Endothelial cell of umbilical vein (primary cell): Measurements from ENCODE around the gene DIP2C. TPM values are rescaled to one million over a fixed set of nuclear protein-coding genes. Genes with fewer than 3 reads are reported as not detected.

Source experiments
- BruUV-seq: library from RNA; stranded (reverse); fragments of 400-500 nt; replicated peaks from 2 replicates; lab custom pipeline; 2021; lab: Mats Ljungman, UMichigan
- CTCF ChIA-PET: fragments of 300-600, 350-600 bp; sonication (Branson Sonifier 250); formaldehyde crosslinking; loops from one replicate; lab custom pipeline; 2021; ENCODE audit warnings: antibody characterized with exemption, inconsistent platforms; lab: Charles Lee
- POLR2A ChIA-PET: fragments of 300-600, 350-600 bp; sonication (Branson Sonifier 250); formaldehyde crosslinking; loops from one replicate; lab custom pipeline; 2021; ENCODE audit warnings: antibody characterized with exemption, inconsistent platforms; lab: Charles Lee
- DNase-seq: peaks from one replicate; pipeline ENCODE4 v3.0.0-alpha.2; 2011; ENCODE audit warnings: low read depth, low spot score
- FAIRE-seq: peaks from 2 replicates; lab custom pipeline; 2011; peaks lifted over from hg19 to GRCh38; lab: Jason Lieb, UNC
- H2AFZ ChIP-seq: 2 replicates; pipeline ENCODE4 v1.6.0; 2012; ENCODE audit warnings: low read depth, low read length, control low read depth, inconsistent platforms
- H3K27ac ChIP-seq: 2 replicates; pipeline ENCODE4 v1.5.1; 2011; ENCODE audit warnings: low read depth, mild to moderate bottlenecking, control low read depth, low read length, moderate library complexity; ENCODE audit not compliant: insufficient read depth
- H3K27me3 ChIP-seq, 2 experiments: 2 replicates each; pipeline versions ENCODE4 v1.6.0 to v1.6.1; 2011; ENCODE audit warnings: low read length in 2 of 2, mixed read lengths in 1 of 2; ENCODE audit not compliant: control insufficient read depth in 2 of 2, insufficient read depth in 2 of 2
- H3K36me3 ChIP-seq, 2 experiments: 2 replicates in 1 of 2; 3 replicates in 1 of 2; pipeline ENCODE4 v1.5.1; 2011; ENCODE audit warnings: low read length in 2 of 2, mild to moderate bottlenecking in 1 of 2, moderate library complexity in 1 of 2; ENCODE audit not compliant: control insufficient read depth in 2 of 2, insufficient read depth in 2 of 2; ENCODE audit errors: extremely low read depth in 1 of 2
- H3K4me1 ChIP-seq: 3 replicates; pipeline ENCODE4 v1.5.1; 2011; ENCODE audit warnings: mild to moderate bottlenecking, low read length; ENCODE audit not compliant: control insufficient read depth, insufficient read depth; ENCODE audit errors: extremely low read depth
- H3K4me2 ChIP-seq: 2 replicates; pipeline ENCODE4 v1.6.1; 2011; ENCODE audit warnings: low read length, control low read depth, mixed read lengths; ENCODE audit not compliant: insufficient read depth
- H3K4me3 ChIP-seq, 3 experiments: fragments of 200-600 bp in 1 of 3; sonication (generic), shearing (Covaris generic) in 1 of 3; replicated peaks in 1 of 3; 2 replicates each; pipeline ENCODE4 v1.5.1; 2011 to 2016; ENCODE audit warnings: control low read depth in 3 of 3, low read length in 3 of 3, mild to moderate bottlenecking in 2 of 3, inconsistent platforms in 1 of 3, low read depth in 1 of 3, moderate library complexity in 1 of 3; ENCODE audit not compliant: insufficient read depth in 1 of 3
- H3K79me2 ChIP-seq: 2 replicates; pipeline ENCODE4 v1.6.0; 2012; ENCODE audit warnings: low read length, inconsistent platforms; ENCODE audit not compliant: control insufficient read depth, insufficient read depth
- H3K9ac ChIP-seq: replicated peaks from 2 replicates; pipeline ENCODE3; 2011; ENCODE audit warnings: low read length, control low read depth; ENCODE audit not compliant: insufficient read depth; ENCODE audit errors: extremely low read depth
- H3K9me1 ChIP-seq: replicated peaks from 3 replicates; pipeline ENCODE4 v1.6.0; 2011; ENCODE audit warnings: mild to moderate bottlenecking, low read length; ENCODE audit not compliant: control insufficient read depth, insufficient read depth; ENCODE audit errors: extremely low read depth
- H3K9me3 ChIP-seq: replicated peaks from 2 replicates; pipeline ENCODE4 v1.5.1; 2012; ENCODE audit warnings: low read length, inconsistent platforms; ENCODE audit not compliant: control insufficient read depth, insufficient read depth
- H4K20me1 ChIP-seq: replicated peaks from 2 replicates; pipeline ENCODE3; 2011; ENCODE audit warnings: mild to moderate bottlenecking, low read length; ENCODE audit not compliant: control insufficient read depth, insufficient read depth; ENCODE audit errors: extremely low read depth
- EZH2 ChIP-seq: IDR thresholded peaks from 2 replicates; pipeline ENCODE4 v1.6.1; 2012; ENCODE audit warnings: borderline replicate concordance, low read depth, mild to moderate bottlenecking, moderate library complexity, low read length, inconsistent platforms; ENCODE audit not compliant: severe bottlenecking
- FOS ChIP-seq: IDR thresholded peaks from 2 replicates; pipeline ENCODE4 v1.6.1; 2011; ENCODE audit warnings: mild to moderate bottlenecking, low read length, moderate library complexity, borderline replicate concordance; ENCODE audit not compliant: insufficient read depth
- GATA2 ChIP-seq: IDR thresholded peaks from 2 replicates; pipeline ENCODE4 v1.7.0; 2011; ENCODE audit warnings: low read depth, mild to moderate bottlenecking, moderate library complexity, mixed read lengths, low read length; ENCODE audit not compliant: insufficient read length, insufficient read depth
- JUN ChIP-seq: IDR thresholded peaks from 2 replicates; pipeline ENCODE4 v1.6.1; 2011; ENCODE audit warnings: borderline replicate concordance, low read depth; ENCODE audit not compliant: insufficient read length, insufficient read depth
- MAX ChIP-seq: IDR thresholded peaks from 2 replicates; pipeline ENCODE4 v1.6.1; 2011; ENCODE audit not compliant: insufficient read depth, insufficient read length
- MYC ChIP-seq: IDR thresholded peaks from one replicate; pipeline ENCODE4 v1.6.1; 2011; ENCODE audit warnings: mild to moderate bottlenecking, low read depth, low read length
- POLR2A ChIP-seq: IDR thresholded peaks from 2 replicates; pipeline ENCODE4 v1.6.1; 2012; ENCODE audit warnings: low read depth, mild to moderate bottlenecking, control low read depth, low read length
- POLR2AphosphoS5 ChIP-seq: IDR thresholded peaks from 2 replicates; pipeline ENCODE4 v1.6.1; 2012; ENCODE audit warnings: low read depth, mild to moderate bottlenecking, control low read depth, low read length, moderate library complexity; ENCODE audit not compliant: insufficient read depth
- dilution Hi-C: fragments of 300-500 bp; cut with MboI; formaldehyde crosslinking; loops from one replicate; pipeline ENCODE4 v1.15.0; 2019; ENCODE audit warnings: low sequenced_read_pairs; ENCODE audit not compliant: extremely low pct_ligation_motif_present
- intact Hi-C: fragments of 100-400 bp; cut with micrococcal nuclease; formaldehyde crosslinking; loops from one replicate; pipeline ENCODE4 v1.10.0; 2022
- polyA plus RNA-seq, 4 experiments: library from polyadenylated mRNA; depleted of rRNA in 3 of 4; stranded (reverse) in 3 of 4; unstranded in 1 of 4; fragments of >200 nt; gene quantifications; 2 replicates each; pipeline versions ENCODE4 v1.2.1 to v1.2.3, GENCODE V29; 2011 to 2012; ENCODE audit warnings: missing spikeins in 1 of 4
- total RNA-seq: library from RNA; stranded (reverse); gene quantifications from 2 replicates; pipeline ENCODE4 v1.2.3, GENCODE V29; 2021
- TF ChIP-seq, protein P1 (sequence below), 2 donors: IDR thresholded peaks; 1 replicate in 1 of 2; 2 replicates in 1 of 2; pipeline ENCODE4 v1.5.1; 2011; ENCODE audit warnings: low read length in 2 of 2, mild to moderate bottlenecking in 2 of 2, moderate library complexity in 2 of 2, control low read depth in 1 of 2, inconsistent platforms in 1 of 2, low read depth in 1 of 2; ENCODE audit not compliant: insufficient read depth in 1 of 2; ENCODE audit errors: extremely low read depth in 1 of 2

Gene DIP2C
- total and polyA plus RNA-seq, 2 donors (not counting 3 experiments of a cell fraction or from before 2014, with no cell fraction given): 3.6 to 10.7 TPM

DNA sequence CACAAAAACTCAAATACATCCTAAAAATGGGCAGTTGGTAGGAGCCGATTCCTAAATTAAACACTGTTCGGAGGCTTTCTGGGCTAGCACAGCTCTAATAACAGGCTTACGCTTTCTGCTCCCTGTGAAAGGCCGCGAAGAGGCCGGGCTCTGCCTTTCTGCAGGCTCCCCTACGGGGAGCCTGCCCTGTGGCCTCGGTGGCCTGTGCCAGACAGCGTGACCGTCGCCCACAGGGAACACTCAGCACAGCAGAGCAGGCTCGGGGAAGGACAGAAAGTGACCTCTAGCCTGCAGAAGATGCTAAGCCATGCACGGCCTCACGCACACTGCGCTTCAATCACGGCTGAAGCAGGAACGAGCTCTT lies 64.2 kb downstream of the DIP2C start:
- H3K27ac ChIP-seq: no peak overlapping the region
- DNase-seq (no peak), FAIRE-seq (no peak)
- H3K27me3 ChIP-seq: no peaks in the 10 kb centered on the region
- H3K9me1 ChIP-seq: no peaks in the 10 kb centered on the region
- no peaks in the 10 kb centered on the region for H3K4me1 ChIP-seq
- no peaks in the 10 kb centered on the region for H4K20me1 ChIP-seq
- TF ChIP-seq MYC (no peak), EZH2 (no peak), MAX (no peak), JUN (no peak), POLR2A (no peak), FOS (no peak), GATA2 (no peak), POLR2AphosphoS5 (no peak)
- TF ChIP-seq, protein P1, sequence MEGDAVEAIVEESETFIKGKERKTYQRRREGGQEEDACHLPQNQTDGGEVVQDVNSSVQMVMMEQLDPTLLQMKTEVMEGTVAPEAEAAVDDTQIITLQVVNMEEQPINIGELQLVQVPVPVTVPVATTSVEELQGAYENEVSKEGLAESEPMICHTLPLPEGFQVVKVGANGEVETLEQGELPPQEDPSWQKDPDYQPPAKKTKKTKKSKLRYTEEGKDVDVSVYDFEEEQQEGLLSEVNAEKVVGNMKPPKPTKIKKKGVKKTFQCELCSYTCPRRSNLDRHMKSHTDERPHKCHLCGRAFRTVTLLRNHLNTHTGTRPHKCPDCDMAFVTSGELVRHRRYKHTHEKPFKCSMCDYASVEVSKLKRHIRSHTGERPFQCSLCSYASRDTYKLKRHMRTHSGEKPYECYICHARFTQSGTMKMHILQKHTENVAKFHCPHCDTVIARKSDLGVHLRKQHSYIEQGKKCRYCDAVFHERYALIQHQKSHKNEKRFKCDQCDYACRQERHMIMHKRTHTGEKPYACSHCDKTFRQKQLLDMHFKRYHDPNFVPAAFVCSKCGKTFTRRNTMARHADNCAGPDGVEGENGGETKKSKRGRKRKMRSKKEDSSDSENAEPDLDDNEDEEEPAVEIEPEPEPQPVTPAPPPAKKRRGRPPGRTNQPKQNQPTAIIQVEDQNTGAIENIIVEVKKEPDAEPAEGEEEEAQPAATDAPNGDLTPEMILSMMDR (IDR thresholded peaks at IDR 0.05; ENCODE audit: extremely low read depth in 1 of 2, insufficient read depth in 1 of 2, low read depth in 1 of 2, low read length in 2 of 2): no peak
- intact Hi-C loops (no loop called here), dilution Hi-C loops (no loop called here)
- no peaks in the 10 kb centered on the region for H3K9me3 ChIP-seq
- no peak overlapping the region for H3K9ac ChIP-seq
- no TSS peak for BruUV-seq
- no peak overlapping the region for H3K4me2 ChIP-seq
- no peaks in the 10 kb centered on the region for H3K79me2 ChIP-seq
- ChIA-PET CTCF (no interaction called here), POLR2A (no interaction called here)
- no peaks in the 10 kb centered on the region for H3K36me3 ChIP-seq
- H3K4me3 ChIP-seq: no peak overlapping the region
- no peak overlapping the region for H2AFZ ChIP-seq
